Mononuclear cell (primary cell): Measurements from ENCODE around the gene ZNF629. TPM values are rescaled to one million over a fixed set of nuclear protein-coding genes. Genes with fewer than 3 reads are reported as not detected.

Source experiments
- H3K27me3 ChIP-seq: 2 replicates; pipeline ENCODE4 v1.6.0; 2011; ENCODE audit warnings: low read length, control low read depth; ENCODE audit not compliant: insufficient read depth
- H3K4me1 ChIP-seq: 2 replicates; pipeline ENCODE4 v1.5.1; 2011; ENCODE audit warnings: mild to moderate bottlenecking, low read length, control low read depth; ENCODE audit not compliant: insufficient read depth
- H3K4me3 ChIP-seq: 2 replicates; pipeline ENCODE4 v1.5.1; 2011; ENCODE audit warnings: mild to moderate bottlenecking, low read length, moderate library complexity
- H3K9me3 ChIP-seq: 2 replicates; pipeline ENCODE4 v1.5.1; 2011; ENCODE audit warnings: low read depth, mild to moderate bottlenecking, control low read depth, low read length
- total RNA-seq: library from RNA; depleted of rRNA; stranded (reverse); fragments of >200 nt; gene quantifications from one replicate; pipeline ENCODE4 v1.2.3, GENCODE V29; 2012

Gene ZNF629
- total RNA-seq, 1 donor = 3.4 TPM

GRCh38 chr16:30731411-30731810, 55.6 kb downstream of the ZNF629 start:
- Histone ChIP-seq H3K4me1 (peaks cover 12% of the 10 kb centered on the region), H3K27me3 (no peaks in the 10 kb centered on the region), H3K9me3 (no peaks in the 10 kb centered on the region), H3K4me3 (no peak overlapping the region)

- H3K27me3 ChIP-seq = no peaks in the 10 kb centered on the region
- no peak overlapping the region for H3K4me3 ChIP-seq
- no peaks in the 10 kb centered on the region for H3K9me3 ChIP-seq
- peaks cover 32% of the 10 kb centered on the region for H3K4me1 ChIP-seq
Observed at GRCh38 chr16:30728899-30729672, 57.9 kb downstream of the ZNF629 start.

Other genes with a start within 250 kb of the ZNF629 start
- 10.5 TPM for gene ZNF764, start 228.8 kb downstream of the ZNF629 start, total RNA-seq
- 9.4 TPM for gene ZNF688, start 215.5 kb downstream of the ZNF629 start, total RNA-seq
- 2.6 TPM for gene ZNF785, start 201.5 kb downstream of the ZNF629 start, total RNA-seq
- 14.9 TPM for gene ZNF689, start 176.8 kb downstream of the ZNF629 start, total RNA-seq
- gene PRR14, start 136.2 kb downstream of the ZNF629 start, total RNA-seq = 20.8 TPM
- gene FBRS, start 128.8 kb downstream of the ZNF629 start, total RNA-seq = 100 TPM
- gene SRCAP, start 88.0 kb downstream of the ZNF629 start, total RNA-seq = 16.5 TPM
- gene PHKG2, start 38.8 kb downstream of the ZNF629 start, total RNA-seq = 15.7 TPM
- gene CFAP119, start 25.1 kb downstream of the ZNF629 start, total RNA-seq = 2.2 TPM
- 44.1 TPM for gene RNF40, start 24.9 kb downstream of the ZNF629 start, total RNA-seq
- gene BCL7C, start 106.9 kb upstream of the ZNF629 start, total RNA-seq = 17.0 TPM
- 0.21 TPM for gene CTF1, start 109.4 kb upstream of the ZNF629 start, total RNA-seq
- gene FBXL19, start 136.4 kb upstream of the ZNF629 start, total RNA-seq = 5.4 TPM
- 11.3 TPM for gene ORAI3, start 161.9 kb upstream of the ZNF629 start, total RNA-seq
- 16.1 TPM for gene SETD1A, start 170.5 kb upstream of the ZNF629 start, total RNA-seq
- gene HSD3B7, start 198.0 kb upstream of the ZNF629 start, total RNA-seq = 0.73 TPM
- 0.63 TPM for gene STX1B, start 223.4 kb upstream of the ZNF629 start, total RNA-seq
- 16.5 TPM for gene STX4, start 246.4 kb upstream of the ZNF629 start, total RNA-seq